H1 (cell line): Measurements from ENCODE around the gene TANC1.

Experiments
- EP300 ChIP-seq, 2 experiments: IDR thresholded peaks; 1 replicate in 1 of 2; 2 replicates in 1 of 2; pipeline ENCODE4 v1.6.1; 2011 to 2012; ENCODE audit warnings: low read depth in 2 of 2, low read length in 2 of 2, mild to moderate bottlenecking in 2 of 2, borderline replicate concordance in 1 of 2, inconsistent platforms in 1 of 2, moderate library complexity in 1 of 2
- EZH2 ChIP-seq: fragments of 200-600 bp; sonication (generic); IDR thresholded peaks from 2 replicates; pipeline ENCODE4 v1.7.1; 2012; ENCODE audit warnings: low read depth, mild to moderate bottlenecking, moderate library complexity, low read length, inconsistent platforms; ENCODE audit not compliant: severe bottlenecking
- RFX5 ChIP-seq: IDR thresholded peaks from 2 replicates; pipeline ENCODE4 v1.6.1; 2011; ENCODE audit warnings: low read depth, low read length, improper control_type of control experiment, borderline replicate concordance
- SIN3A ChIP-seq, 2 experiments: IDR thresholded peaks in 1 of 2; conservative IDR thresholded peaks in 1 of 2; 2 replicates each; pipeline ENCODE4 v1.6.1; 2011 to 2012; ENCODE audit warnings: low read length in 2 of 2, improper control_type of control experiment in 1 of 2, low read depth in 1 of 2, mild to moderate bottlenecking in 1 of 2
- TF ChIP-seq, protein P1 (sequence below), 3 experiments: IDR thresholded peaks; 1 replicate in 2 of 3; 2 replicates in 1 of 3; pipeline versions ENCODE4 v1.5.1 to v1.6.1; 2011; ENCODE audit warnings: low read length in 3 of 3, mild to moderate bottlenecking in 3 of 3, inconsistent platforms in 2 of 3, low read depth in 1 of 3, moderate library complexity in 1 of 3; ENCODE audit not compliant: insufficient read depth in 1 of 3; ENCODE audit errors: control extremely low read depth in 1 of 3
- TF ChIP-seq, protein P2 (sequence below): IDR thresholded peaks from 2 replicates; pipeline ENCODE4 v1.6.1; 2012; ENCODE audit warnings: inconsistent platforms

DNA sequence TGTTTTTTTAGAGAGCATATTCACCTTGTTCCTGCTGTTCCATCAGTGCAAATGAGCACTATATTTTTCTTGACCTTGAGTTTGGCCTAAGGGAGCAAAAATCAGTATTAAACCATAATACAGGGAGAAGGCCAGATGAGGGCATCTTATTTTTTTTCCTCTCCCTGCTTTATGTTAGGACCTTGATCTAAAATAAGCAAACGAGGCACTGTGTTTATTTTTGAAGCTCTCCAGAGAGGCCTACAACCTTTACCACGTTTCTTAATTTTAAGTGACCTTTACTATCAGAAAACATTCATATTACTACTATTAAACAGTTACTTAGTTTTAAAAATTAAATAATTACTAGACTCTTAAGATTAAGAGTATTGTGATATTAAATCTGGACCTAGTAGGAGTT, 100.8 kb downstream of the TANC1 start:
- TF ChIP-seq EP300 (IDR thresholded peaks at IDR 0.05; ENCODE audit: borderline replicate concordance in 1 of 2, low read depth in 2 of 2, low read length in 2 of 2) (no peak), EZH2 (no peak), RFX5 (no peak), SIN3A (conservative IDR thresholded peaks at IDR 0.05 in 1 of 2, IDR thresholded peaks at IDR 0.05 in 1 of 2; ENCODE audit: low read depth in 1 of 2, low read length in 2 of 2) (no peak)
- TF ChIP-seq, protein P1, sequence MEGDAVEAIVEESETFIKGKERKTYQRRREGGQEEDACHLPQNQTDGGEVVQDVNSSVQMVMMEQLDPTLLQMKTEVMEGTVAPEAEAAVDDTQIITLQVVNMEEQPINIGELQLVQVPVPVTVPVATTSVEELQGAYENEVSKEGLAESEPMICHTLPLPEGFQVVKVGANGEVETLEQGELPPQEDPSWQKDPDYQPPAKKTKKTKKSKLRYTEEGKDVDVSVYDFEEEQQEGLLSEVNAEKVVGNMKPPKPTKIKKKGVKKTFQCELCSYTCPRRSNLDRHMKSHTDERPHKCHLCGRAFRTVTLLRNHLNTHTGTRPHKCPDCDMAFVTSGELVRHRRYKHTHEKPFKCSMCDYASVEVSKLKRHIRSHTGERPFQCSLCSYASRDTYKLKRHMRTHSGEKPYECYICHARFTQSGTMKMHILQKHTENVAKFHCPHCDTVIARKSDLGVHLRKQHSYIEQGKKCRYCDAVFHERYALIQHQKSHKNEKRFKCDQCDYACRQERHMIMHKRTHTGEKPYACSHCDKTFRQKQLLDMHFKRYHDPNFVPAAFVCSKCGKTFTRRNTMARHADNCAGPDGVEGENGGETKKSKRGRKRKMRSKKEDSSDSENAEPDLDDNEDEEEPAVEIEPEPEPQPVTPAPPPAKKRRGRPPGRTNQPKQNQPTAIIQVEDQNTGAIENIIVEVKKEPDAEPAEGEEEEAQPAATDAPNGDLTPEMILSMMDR (IDR thresholded peaks at IDR 0.05; ENCODE audit: control extremely low read depth in 1 of 3, insufficient read depth in 1 of 3, low read depth in 1 of 3, low read length in 3 of 3) = no peak
- TF ChIP-seq, protein P2, sequence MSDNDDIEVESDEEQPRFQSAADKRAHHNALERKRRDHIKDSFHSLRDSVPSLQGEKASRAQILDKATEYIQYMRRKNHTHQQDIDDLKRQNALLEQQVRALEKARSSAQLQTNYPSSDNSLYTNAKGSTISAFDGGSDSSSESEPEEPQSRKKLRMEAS = no peak
